ENCODE measurements around the gene FAM50B.

Gene FAM50B

DNA sequence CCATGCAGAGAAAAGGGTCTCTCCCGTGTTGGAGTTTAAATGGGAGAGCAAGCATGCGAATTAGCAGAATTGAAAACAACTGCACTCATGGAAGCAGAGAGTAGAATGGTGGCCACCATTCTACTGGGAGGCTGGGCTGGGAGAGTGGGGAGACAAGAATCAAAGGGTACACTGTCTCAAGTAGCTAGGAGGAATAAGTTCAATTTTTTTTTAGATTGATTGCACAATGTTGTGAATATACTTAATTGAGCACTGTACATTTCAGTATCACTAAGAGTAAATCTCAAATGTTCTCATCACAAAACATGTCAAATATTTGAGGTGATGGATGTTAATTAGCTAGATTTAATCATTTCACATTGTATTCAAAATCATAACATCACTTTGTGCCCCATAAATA is 34.6 kb upstream of the FAM50B start:
- DNase-seq: no peak
- no peaks in the 10 kb centered on the region for H3K36me3 ChIP-seq
- H3K9me3 ChIP-seq (ENCODE audit: severe bottlenecking): no peaks in the 10 kb centered on the region
- TF ChIP-seq, protein P1, sequence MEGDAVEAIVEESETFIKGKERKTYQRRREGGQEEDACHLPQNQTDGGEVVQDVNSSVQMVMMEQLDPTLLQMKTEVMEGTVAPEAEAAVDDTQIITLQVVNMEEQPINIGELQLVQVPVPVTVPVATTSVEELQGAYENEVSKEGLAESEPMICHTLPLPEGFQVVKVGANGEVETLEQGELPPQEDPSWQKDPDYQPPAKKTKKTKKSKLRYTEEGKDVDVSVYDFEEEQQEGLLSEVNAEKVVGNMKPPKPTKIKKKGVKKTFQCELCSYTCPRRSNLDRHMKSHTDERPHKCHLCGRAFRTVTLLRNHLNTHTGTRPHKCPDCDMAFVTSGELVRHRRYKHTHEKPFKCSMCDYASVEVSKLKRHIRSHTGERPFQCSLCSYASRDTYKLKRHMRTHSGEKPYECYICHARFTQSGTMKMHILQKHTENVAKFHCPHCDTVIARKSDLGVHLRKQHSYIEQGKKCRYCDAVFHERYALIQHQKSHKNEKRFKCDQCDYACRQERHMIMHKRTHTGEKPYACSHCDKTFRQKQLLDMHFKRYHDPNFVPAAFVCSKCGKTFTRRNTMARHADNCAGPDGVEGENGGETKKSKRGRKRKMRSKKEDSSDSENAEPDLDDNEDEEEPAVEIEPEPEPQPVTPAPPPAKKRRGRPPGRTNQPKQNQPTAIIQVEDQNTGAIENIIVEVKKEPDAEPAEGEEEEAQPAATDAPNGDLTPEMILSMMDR (IDR thresholded peaks at IDR 0.05; ENCODE audit: low read depth, low read length): no peak
- H3K27me3 ChIP-seq (ENCODE audit: insufficient read depth, low read depth, severe bottlenecking): no peaks in the 10 kb centered on the region
- no peak overlapping the region for H3K27ac ChIP-seq
- no peak overlapping the region for H3K4me3 ChIP-seq (ENCODE audit: low read depth, low read length)

DNA sequence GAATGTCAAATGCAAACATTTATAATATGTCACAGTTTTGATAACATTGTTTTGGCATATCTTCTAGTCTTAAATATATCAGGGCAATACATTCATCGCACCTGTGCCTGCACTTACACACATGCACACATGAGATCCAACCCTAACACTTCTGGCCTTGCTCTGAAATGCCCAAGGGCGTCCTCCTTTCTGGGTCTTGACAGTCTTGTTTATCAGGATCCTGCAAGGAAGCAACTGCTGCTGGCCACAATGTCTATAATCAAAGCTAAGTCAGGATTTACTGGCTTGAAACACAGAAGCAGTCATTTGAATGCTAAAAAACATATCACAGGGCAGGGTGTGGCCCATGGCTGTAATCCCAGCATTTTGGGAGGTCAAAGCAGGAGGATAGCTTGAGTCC is 32.9 kb upstream of the FAM50B start:
- TF ChIP-seq, protein P1 (IDR thresholded peaks at IDR 0.05; ENCODE audit: low read depth, low read length): no peak
- Histone ChIP-seq H3K27me3 (ENCODE audit: insufficient read depth, low read depth, severe bottlenecking) (no peaks in the 10 kb centered on the region), H3K9me3 (ENCODE audit: severe bottlenecking) (no peaks in the 10 kb centered on the region), H3K4me3 (ENCODE audit: low read depth, low read length) (no peak overlapping the region), H3K36me3 (no peaks in the 10 kb centered on the region), H3K27ac (no peak overlapping the region)
- DNase-seq: no peak

DNA sequence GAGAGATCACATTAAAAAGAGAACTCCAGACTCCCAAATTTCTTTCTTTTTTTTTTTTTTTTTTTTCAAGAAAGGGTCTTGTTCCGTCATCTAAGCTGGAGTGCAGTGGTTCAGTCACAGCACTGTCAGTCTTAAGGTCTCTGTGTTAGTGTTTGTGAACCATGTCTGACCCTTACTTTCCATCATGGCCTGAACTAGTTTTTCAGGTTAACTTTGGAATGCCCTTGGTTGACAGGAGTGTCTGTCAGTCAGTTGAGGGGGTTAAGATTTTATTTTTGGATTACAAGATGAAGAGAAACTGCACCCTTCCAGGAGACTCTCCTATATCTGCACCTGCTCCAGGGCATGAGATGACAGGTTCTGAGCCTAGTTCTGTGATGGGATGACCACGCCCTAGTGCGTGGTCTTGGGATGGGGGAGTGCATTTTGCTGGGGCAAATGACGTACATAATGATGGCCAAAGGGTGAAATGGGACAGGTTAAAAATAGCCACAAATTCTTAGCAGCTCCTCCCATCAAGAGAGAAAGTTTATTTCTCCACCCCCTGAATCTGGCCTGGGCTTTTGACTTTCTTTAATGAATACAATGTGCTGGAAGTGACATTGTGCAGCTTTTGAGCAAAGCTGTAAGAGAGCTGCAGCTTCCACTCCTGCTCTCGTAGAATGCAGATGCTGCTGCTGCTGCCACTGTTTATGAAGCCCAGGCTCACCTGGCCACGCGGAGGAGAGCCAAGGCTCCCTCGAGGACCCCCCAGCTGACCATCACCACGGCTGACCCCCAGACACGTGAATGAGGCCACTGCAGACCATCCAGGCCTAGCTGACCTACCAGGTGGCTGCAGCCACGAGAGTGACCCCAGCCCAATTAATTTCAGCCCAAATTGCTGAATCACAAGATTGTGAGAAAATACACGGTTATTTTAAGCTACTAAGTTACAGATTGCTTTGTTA is 29.7 kb upstream of the FAM50B start:
- TF ChIP-seq, protein P1 (IDR thresholded peaks at IDR 0.05; ENCODE audit: low read depth, low read length): no peak
- no peaks in the 10 kb centered on the region for H3K36me3 ChIP-seq
- no peak overlapping the region for H3K4me3 ChIP-seq (ENCODE audit: low read depth, low read length)
- H3K27ac ChIP-seq: no peak overlapping the region
- no peak for DNase-seq
- H3K9me3 ChIP-seq (ENCODE audit: severe bottlenecking): no peaks in the 10 kb centered on the region
- H3K27me3 ChIP-seq (ENCODE audit: insufficient read depth, low read depth, severe bottlenecking): no peaks in the 10 kb centered on the region

DNA sequence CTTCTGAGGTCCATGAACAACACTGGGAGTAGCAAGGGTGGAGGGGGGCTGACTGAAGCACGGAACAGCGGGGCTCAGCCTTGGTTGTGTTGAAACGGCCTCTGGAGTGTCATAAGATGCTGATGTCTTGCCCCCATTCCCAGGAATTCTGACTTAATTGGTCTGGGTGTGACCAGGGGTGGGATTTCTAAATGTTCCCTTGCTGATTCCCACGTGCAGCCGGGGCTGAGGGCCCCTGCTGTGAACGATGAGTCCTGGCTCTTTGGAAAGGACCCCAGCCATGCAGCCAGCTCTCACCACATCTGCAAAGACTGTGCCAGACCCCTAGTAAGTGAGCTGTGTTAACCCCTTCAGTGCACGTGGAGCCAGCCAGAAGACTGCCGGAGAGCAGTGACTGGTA is 28.6 kb upstream of the FAM50B start:
- Histone ChIP-seq H3K9me3 (ENCODE audit: severe bottlenecking) (no peaks in the 10 kb centered on the region), H3K36me3 (no peaks in the 10 kb centered on the region), H3K27me3 (ENCODE audit: insufficient read depth, low read depth, severe bottlenecking) (no peaks in the 10 kb centered on the region), H3K4me3 (ENCODE audit: low read depth, low read length) (no peak overlapping the region), H3K27ac (no peak overlapping the region)
- no peak for DNase-seq
- TF ChIP-seq, protein P1 (IDR thresholded peaks at IDR 0.05; ENCODE audit: low read depth, low read length): no peak

DNA sequence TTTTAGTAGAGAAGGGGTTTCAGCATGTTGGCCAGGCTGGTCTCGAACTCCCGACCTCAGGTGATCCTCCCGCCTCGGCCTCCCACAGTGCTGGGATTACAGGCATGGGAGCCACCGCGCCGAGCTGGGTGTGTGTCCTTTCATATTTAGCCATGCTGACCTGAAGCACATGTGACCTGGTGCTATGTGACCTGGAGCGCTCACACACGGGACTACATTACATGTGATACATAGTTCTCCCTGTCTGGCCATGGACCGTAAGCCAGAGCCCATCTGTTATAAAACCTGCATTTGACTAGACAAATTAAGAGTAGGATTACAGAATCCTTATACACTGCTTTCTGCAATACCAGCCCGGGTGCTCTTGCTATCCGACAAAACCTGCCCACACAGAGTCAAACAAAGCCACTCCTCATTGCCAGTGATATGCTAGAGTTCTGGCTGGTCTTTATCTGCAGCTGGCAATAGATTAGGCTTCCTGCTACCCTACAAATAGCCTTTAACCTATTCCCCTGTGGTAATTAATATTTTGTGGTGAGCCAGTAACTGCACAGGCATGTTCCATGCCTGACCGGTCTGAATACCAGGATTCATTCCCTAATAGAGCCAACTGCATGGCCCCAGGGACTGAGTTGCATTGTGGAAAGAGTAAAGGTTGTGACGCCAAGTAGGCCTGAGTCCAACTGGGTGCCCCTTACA is 26.3 kb upstream of the FAM50B start:
- no peak for DNase-seq
- TF ChIP-seq, protein P1 (IDR thresholded peaks at IDR 0.05; ENCODE audit: low read depth, low read length): no peak
- Histone ChIP-seq H3K27me3 (ENCODE audit: insufficient read depth, low read depth, severe bottlenecking) (no peaks in the 10 kb centered on the region), H3K27ac (no peak overlapping the region), H3K36me3 (no peaks in the 10 kb centered on the region), H3K9me3 (ENCODE audit: severe bottlenecking) (no peaks in the 10 kb centered on the region), H3K4me3 (ENCODE audit: low read depth, low read length) (no peak overlapping the region)

Data from WERI-Rb-1 (cell line).